Kidney glomerular epithelial cell (primary cell): ENCODE data around the gene UBA7.
"Not testable (repeated sequence)": the region's sequence is repeated elsewhere in the genome, so short reads cannot be mapped to it uniquely, and the experiment has no call there.

Source experiments
- DNase-seq: peaks from one replicate; lab custom pipeline; 2025; lab: John Stamatoyannopoulos, UW

The UBA7 gene, protein sequence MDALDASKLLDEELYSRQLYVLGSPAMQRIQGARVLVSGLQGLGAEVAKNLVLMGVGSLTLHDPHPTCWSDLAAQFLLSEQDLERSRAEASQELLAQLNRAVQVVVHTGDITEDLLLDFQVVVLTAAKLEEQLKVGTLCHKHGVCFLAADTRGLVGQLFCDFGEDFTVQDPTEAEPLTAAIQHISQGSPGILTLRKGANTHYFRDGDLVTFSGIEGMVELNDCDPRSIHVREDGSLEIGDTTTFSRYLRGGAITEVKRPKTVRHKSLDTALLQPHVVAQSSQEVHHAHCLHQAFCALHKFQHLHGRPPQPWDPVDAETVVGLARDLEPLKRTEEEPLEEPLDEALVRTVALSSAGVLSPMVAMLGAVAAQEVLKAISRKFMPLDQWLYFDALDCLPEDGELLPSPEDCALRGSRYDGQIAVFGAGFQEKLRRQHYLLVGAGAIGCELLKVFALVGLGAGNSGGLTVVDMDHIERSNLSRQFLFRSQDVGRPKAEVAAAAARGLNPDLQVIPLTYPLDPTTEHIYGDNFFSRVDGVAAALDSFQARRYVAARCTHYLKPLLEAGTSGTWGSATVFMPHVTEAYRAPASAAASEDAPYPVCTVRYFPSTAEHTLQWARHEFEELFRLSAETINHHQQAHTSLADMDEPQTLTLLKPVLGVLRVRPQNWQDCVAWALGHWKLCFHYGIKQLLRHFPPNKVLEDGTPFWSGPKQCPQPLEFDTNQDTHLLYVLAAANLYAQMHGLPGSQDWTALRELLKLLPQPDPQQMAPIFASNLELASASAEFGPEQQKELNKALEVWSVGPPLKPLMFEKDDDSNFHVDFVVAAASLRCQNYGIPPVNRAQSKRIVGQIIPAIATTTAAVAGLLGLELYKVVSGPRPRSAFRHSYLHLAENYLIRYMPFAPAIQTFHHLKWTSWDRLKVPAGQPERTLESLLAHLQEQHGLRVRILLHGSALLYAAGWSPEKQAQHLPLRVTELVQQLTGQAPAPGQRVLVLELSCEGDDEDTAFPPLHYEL

DNA sequence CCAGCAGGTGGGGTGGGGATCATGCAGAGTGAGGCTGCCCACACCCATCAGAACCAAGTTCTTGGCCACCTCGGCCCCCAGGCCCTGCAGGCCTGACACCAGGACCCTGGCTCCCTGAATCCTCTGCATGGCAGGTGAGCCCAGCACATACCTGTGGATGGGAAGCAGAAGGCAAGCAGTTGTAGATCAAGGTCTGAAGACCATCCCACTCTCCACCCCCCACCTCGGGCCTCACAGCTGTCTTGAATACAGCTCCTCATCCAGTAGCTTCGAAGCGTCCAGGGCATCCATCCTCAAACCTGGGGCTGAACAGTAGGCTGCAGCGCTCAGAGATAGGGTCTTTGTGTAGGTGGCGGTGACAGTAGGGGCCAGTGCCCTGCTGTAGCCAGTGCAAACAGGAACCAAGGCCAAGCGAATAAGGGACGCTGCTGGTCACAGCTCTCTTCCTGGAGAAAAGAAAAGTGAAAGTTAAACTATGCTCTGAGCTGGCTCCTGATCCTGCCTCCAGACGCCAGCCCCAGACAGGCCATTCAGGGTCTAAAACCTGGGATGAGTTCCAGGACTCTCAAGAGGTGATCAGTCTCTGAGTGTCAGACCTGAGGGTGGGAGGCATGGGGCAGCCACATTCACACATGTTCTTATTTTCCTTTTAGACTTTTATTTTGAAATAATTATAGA, at the start of gene UBA7:
TSS of gene UBA7 (minus strand) at position 457 of the 678 bp plus-strand sequence. CDS start at position 291, 166 bp downstream.
- peak; percentile 21 for DNase-seq

DNA sequence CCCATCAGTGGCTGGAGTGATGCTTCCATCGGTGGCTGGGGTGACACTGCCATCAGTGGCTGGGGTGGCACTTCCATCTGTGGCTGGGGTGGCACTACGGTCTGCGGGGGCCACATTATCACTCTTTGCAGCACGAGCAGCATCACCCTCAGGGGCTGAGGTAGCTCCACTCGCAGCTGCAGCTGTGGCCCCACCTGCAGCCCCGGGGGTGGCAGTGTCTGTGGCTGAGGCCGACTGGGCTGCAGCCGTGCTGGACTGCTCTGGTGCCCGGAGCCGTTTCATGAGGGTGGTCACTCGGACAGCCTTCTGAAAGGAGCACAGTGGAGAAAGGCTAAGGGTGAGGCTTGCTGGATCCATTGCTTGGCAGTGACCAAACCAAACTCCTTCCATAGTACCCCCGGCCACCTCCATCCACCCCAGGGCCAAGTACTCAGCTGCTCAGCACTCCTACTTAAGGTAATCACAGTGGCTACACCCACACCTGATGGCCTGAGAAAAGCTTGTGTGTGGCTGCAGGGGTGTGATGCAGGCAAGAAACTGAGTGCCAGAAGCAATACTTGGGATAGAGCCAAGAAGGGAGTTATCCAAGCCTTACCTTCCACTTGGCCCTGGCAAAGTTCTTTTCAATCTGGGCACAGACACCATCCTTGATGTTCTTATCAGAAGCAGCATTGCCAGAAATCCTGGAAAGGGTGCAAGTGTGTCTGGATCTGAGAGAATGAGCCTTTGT, 46.0 kb upstream of the UBA7 start:
- DNase-seq = no peak

- peak; percentile 67 for DNase-seq
These were observed 42.6 kb upstream of the UBA7 start, which contains the start of gene TRAIP for GRCh38 chr3:49856181-49857005. TRAIP (minus strand) TSS chr3:49856564; CDS start chr3:49856453, 111 bp downstream.

DNA sequence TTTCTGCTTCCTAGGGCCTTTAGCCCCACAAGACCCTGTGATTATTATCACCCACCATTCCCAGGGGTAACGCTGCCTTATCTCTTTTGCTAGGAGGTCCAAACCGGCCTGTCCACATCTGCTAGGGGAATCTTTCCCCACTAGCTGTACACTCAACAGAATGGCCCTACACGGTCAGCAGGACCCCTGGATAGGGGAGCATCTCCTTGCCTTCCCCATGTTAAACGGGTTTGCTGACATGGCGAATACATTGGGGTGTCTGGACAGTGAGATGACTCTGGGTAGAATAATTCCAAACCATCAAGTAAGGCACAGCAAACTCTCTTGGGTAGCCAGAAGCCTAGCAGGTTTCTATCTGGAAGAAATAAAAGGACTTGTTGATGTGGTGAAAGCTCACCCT, 41.9 kb upstream of the UBA7 start:
- DNase-seq = no peak

GRCh38 chr3:49845694-49846093, 31.9 kb upstream of the UBA7 start:
- no peak for DNase-seq

GRCh38 chr3:49844464-49845183, 30.9 kb upstream of the UBA7 start:
- no peak for DNase-seq

GRCh38 chr3:49842843-49843517, 29.2 kb upstream of the UBA7 start:
- DNase-seq = no peak

DNA sequence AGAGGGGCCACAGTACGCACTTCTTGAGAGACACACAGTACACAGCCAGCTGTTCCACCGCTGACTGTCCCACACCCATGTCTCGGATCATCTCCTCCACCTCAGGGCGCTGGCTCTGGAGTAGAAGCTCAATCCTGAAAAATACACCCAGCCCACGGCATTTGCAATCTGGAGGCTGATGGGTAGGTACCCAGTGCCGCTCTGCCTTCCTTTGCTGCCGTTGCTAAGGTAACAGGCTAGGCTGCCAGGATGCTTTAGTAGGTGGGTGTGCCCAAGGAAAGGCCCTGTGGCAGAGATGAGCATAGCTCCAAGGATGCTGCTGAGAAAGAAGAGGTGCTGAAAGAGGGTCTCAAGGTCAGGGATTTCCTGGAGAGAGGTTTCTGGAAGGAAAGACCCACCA, 28.1 kb upstream of the UBA7 start:
- no peak for DNase-seq

- peak; percentile 4 for DNase-seq
These were observed 27.5 kb upstream of the UBA7 start for GRCh38 chr3:49841126-49841696.

GRCh38 chr3:49840388-49840787, 26.6 kb upstream of the UBA7 start:
- no peak for DNase-seq

DNA sequence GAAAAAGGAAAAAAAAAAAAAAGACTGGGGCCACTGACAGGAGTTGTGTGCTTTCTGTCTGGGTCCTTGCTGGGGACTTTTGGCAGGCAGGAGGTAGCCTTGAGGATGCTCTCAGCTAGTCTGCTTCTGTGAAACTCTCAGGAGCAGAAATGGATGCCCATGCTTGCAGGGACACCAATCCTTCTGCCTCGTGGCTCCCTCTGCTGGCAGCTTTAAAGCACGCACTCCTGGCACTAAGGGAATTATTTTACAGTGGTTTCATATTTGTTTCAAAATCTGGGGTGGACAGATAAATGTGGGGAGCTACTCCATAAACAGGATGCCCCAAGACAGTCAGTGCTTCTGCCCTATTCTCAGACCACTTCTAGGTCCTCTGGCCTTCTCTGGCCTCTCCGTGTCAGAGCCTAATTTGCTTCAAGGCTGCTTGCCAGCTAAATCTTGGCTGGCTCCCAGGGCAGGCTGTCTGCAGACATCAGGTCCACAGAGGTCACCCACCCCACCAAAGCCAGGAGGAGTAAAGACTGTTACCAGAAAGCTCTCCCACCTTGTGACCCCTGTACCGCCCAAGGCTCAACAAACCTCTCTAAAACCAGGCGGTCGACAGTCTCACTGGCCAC, 25.5 kb upstream of the UBA7 start:
- DNase-seq = peak; percentile 42

DNA sequence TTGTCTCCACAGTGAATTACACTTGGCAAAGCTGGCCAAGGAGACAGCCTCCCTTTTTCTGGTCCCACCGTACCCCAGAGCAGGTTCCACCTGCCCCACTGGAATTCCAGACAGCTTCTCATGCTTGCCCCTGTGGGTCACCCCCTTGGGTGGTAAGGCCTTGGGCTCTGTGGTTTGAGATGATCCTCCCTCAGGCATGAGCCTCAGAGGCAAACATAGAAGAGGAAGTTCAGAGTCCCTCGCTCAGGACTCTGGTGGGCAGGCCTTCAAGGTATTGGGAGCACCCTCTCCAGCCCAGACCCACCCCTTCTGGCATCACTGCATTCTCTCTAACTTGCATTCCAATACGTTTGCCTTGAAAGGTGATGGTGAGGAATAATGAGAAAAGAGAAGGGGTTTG, 17.6 kb upstream of the UBA7 start:
- DNase-seq = no peak

DNA sequence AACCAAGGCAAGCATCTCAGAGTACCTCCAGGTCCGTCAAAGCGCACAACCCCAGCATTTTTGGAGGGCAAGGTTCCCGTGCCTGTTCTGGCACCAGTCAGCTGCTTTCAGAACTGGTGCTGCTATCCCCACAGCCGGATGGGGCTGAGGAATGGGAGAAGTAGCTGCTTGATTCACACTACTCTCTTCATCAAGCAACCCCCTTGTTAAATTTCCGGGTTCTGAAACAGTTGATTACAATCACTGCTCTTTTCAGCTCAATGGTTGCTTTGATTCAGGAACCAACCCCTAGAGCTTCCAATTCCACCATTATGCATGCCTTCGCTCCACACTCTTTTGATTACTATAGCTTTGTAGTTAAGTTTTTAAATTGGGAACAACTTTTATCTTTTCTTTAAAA, 12.3 kb upstream of the UBA7 start:
- DNase-seq = no peak

DNA sequence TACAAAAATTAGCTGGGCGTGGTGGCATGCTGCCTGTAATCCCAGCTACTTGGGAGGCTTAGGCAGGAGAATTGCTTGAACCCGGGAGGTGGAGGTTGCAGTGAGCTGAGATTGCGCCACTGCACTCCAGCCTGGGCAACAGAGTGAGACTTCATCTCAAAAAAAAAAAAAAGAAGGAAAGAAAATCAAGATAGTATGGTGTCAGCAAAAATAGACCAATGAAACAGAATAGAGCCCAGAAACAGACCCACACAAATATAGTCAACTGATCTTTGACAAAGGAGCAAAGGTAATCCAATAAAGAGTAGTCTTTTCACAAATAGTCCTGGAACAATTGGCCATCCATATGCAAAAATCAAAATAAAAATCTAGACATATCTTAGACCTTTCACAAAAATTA, 9.4 kb upstream of the UBA7 start:
- DNase-seq = not testable (repeated sequence)

GRCh38 chr3:49812916-49813496, 747 bp downstream of the UBA7 start:
- DNase-seq = no peak

GRCh38 chr3:49807431-49808114, 6.2 kb downstream of the UBA7 start:
- DNase-seq = no peak

- no peak for DNase-seq
These were observed 6.9 kb downstream of the UBA7 start for GRCh38 chr3:49806850-49807249.
